PC-9 (cell line): Measurements from ENCODE around the gene DSCAML1.

Experiments used
- EZH2 ChIP-seq: fragments of 200-600 bp; sonication (generic); IDR thresholded peaks from 2 replicates; pipeline ENCODE4 v1.8.0; 2017; ENCODE audit warnings: antibody characterized with exemption, low read depth
- TF ChIP-seq, protein P1 (sequence below): fragments of 200-600 bp; sonication (generic); conservative IDR thresholded peaks from 2 replicates; pipeline ENCODE4 v1.6.1; 2017; ENCODE audit warnings: mixed run types, antibody characterized with exemption, mild to moderate bottlenecking, moderate library complexity

DNA sequence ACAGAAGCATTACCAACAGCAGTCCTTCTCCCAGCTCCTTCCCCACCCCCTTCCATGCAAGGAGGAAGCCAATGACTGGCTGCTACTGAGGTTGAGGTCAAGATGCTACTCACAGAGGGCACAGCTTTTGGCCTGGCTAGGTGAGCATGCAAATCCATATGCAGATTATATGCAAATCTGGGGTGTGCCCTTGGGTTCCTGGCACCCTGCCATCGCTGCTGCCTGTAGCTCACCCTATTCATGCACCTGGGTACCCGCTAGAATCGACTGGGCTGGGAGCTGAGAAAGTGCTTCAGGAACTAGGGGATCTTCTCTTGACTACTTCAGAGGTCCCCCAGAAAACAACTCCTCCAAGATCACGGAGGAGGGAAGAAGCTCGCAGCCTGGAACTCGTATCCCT, 4.0 kb downstream of the DSCAML1 start:
- TF ChIP-seq, protein P1, sequence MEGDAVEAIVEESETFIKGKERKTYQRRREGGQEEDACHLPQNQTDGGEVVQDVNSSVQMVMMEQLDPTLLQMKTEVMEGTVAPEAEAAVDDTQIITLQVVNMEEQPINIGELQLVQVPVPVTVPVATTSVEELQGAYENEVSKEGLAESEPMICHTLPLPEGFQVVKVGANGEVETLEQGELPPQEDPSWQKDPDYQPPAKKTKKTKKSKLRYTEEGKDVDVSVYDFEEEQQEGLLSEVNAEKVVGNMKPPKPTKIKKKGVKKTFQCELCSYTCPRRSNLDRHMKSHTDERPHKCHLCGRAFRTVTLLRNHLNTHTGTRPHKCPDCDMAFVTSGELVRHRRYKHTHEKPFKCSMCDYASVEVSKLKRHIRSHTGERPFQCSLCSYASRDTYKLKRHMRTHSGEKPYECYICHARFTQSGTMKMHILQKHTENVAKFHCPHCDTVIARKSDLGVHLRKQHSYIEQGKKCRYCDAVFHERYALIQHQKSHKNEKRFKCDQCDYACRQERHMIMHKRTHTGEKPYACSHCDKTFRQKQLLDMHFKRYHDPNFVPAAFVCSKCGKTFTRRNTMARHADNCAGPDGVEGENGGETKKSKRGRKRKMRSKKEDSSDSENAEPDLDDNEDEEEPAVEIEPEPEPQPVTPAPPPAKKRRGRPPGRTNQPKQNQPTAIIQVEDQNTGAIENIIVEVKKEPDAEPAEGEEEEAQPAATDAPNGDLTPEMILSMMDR = no peak
- TF ChIP-seq EZH2 = no peak
